Measurements from ENCODE around the gene KCNQ1. TPM values are rescaled to one million over a fixed set of nuclear protein-coding genes. Genes with fewer than 3 reads are reported as not detected.
A peak's percentile ranks its signal among the peaks of the same experiment; 100 is the strongest.

KCNQ1 gene
- total RNA-seq, 5 donors from 2014 or later (not counting 1 experiment from before 2014, with no cell fraction given) = 20.9 to 32.9 (median 24.0) TPM

- no peaks in the 10 kb centered on the region for H3K9me3 Mint-ChIP-seq
- no peak for ATAC-seq (replicated peaks in 1 of 4)
Measured at GRCh38 chr11:2529636-2530035, 84.8 kb downstream of the KCNQ1 start.

DNA sequence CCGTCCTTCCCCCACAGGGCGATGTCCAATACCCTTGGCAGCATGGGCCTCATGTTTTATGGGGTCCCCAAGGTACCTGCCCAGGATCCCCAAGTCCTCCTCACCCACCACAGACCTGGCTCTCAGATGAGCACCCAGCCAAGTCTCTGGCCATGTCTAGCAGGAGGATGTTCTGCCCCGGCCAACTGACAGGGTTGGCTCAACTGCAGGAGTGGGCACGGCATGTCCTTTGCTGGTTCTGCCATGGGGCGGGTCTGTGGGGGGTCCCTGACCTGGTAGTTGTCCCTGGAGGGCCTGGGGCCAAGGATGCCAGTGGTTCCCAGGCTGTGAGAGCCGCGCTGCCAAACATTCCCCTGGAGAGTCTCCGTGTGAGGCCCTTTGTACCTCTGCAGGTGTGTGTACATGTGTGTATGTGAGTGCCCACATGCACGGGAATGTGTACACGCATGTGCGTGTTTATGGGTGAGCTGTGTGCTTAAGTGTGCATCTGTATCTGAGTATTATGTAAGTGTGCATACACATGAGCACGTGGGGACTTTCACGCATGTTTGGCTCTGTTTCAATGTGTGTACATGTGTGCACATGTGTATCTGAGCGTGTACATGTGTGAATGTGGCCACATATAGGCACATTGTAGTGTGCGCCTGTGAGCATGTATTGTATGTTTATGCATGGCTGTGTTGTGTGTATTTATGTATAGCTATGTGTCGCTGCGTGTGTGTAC, 85.5 kb downstream of the KCNQ1 start:
- Mint-ChIP-seq H3K27me3 (no peaks in the 10 kb centered on the region), H3K36me3 (no peaks in the 10 kb centered on the region), H3K4me3 (no peak overlapping the region), H3K27ac (no peak overlapping the region), H3K9me3 (no peaks in the 10 kb centered on the region), H3K4me1 (peaks cover 45 to 47% (median 47%) of the 10 kb centered on the region in 3 donors)
- DNase-seq = no peak
- ChIA-PET POLR2A (no interaction called here), CTCF (interaction anchor here (0.5 to 2.9 kb wide), 8 partner anchors 87 to 1884 kb away, joined by 3 to 16 read pairs (median 6); partner anchors contain the start of gene TSSC4 (in 1 of the 2))
- WGBS (ENCODE audit: insufficient coverage) = 89% methylated on average over 15 of the region's 17 CpGs
- Histone ChIP-seq H3K36me3 (ENCODE audit: control insufficient read depth in 2 of 2, extremely low read depth in 1 of 2, insufficient read depth in 1 of 2, low read length in 1 of 2) (peaks cover 0 to 9% of the 10 kb centered on the region in 2 donors), H3K27me3 (replicated peaks in 1 of 2; ENCODE audit: control insufficient read depth in 2 of 2, extremely low read depth in 1 of 2, insufficient read depth in 2 of 2, low read length in 1 of 2) (peaks cover 0 to 28% of the 10 kb centered on the region in 2 experiments), H3K4me3 (ENCODE audit: control insufficient read depth in 1 of 2, extremely low read depth in 1 of 2, low read length in 1 of 2) (no peak overlapping the region), H3K4me1 (ENCODE audit: control insufficient read depth in 1 of 2, extremely low read depth in 1 of 2, insufficient read depth in 2 of 2, low read length in 2 of 2) (peaks cover 16 to 47% of the 10 kb centered on the region in 2 experiments), H3K9me3 (no peaks in the 10 kb centered on the region), H3K27ac (ENCODE audit: low read length) (no peak overlapping the region)
- ATAC-seq (replicated peaks in 1 of 4) = no peak

More at GRCh38 chr11:2529636-2530035, 84.8 kb downstream of the KCNQ1 start:
- no peak for DNase-seq
- Histone ChIP-seq H3K9me3 (no peaks in the 10 kb centered on the region), H3K27me3 (replicated peaks in 1 of 2; ENCODE audit: control insufficient read depth in 2 of 2, extremely low read depth in 1 of 2, insufficient read depth in 2 of 2, low read length in 1 of 2) (peaks cover 0 to 23% of the 10 kb centered on the region in 2 experiments), H3K36me3 (ENCODE audit: control insufficient read depth in 2 of 2, extremely low read depth in 1 of 2, insufficient read depth in 1 of 2, low read length in 1 of 2) (peaks cover 0 to 9% of the 10 kb centered on the region in 2 donors), H3K4me3 (ENCODE audit: control insufficient read depth in 1 of 2, extremely low read depth in 1 of 2, low read length in 1 of 2) (no peak overlapping the region), H3K27ac (ENCODE audit: low read length) (no peak overlapping the region), H3K4me1 (ENCODE audit: control insufficient read depth in 1 of 2, extremely low read depth in 1 of 2, insufficient read depth in 2 of 2, low read length in 2 of 2) (peaks cover 16 to 51% of the 10 kb centered on the region in 2 experiments)
- no peak overlapping the region for H3K27ac Mint-ChIP-seq
- CTCF ChIA-PET = interaction anchor here in 1 of 2 donors (0.6 kb wide), 1 partner anchor 129 kb away, joined by 5 read pairs; the partner anchor contains the start of gene TSSC4
- H3K4me1 Mint-ChIP-seq = peaks cover 52 to 54% (median 54%) of the 10 kb centered on the region in 3 donors
- H3K4me3 Mint-ChIP-seq = no peak overlapping the region
- no peaks in the 10 kb centered on the region for H3K27me3 Mint-ChIP-seq
- H3K36me3 Mint-ChIP-seq = no peaks in the 10 kb centered on the region
- WGBS (ENCODE audit: insufficient coverage) = 98% methylated on average over 9 of the region's 14 CpGs
- POLR2A ChIA-PET = no interaction called here

- ATAC-seq (replicated peaks in 1 of 4) (no peak), DNase-seq (peak in 1 of 35 experiments; percentile 3)
- Mint-ChIP-seq H3K27me3 (no peaks in the 10 kb centered on the region), H3K27ac (no peak overlapping the region), H3K36me3 (no peaks in the 10 kb centered on the region), H3K9me3 (no peaks in the 10 kb centered on the region), H3K4me1 (peaks cover 40 to 42% (median 42%) of the 10 kb centered on the region in 3 donors), H3K4me3 (no peak overlapping the region)
- Histone ChIP-seq H3K27ac (ENCODE audit: low read length) (no peak overlapping the region), H3K4me3 (ENCODE audit: control insufficient read depth in 1 of 2, extremely low read depth in 1 of 2, low read length in 1 of 2) (no peak overlapping the region), H3K36me3 (ENCODE audit: control insufficient read depth in 2 of 2, extremely low read depth in 1 of 2, insufficient read depth in 1 of 2, low read length in 1 of 2) (peaks cover 0 to 9% of the 10 kb centered on the region in 2 donors), H3K9me3 (no peaks in the 10 kb centered on the region), H3K4me1 (ENCODE audit: control insufficient read depth in 1 of 2, extremely low read depth in 1 of 2, insufficient read depth in 2 of 2, low read length in 2 of 2) (peaks cover 16 to 41% of the 10 kb centered on the region in 2 experiments), H3K27me3 (replicated peaks in 1 of 2; ENCODE audit: control insufficient read depth in 2 of 2, extremely low read depth in 1 of 2, insufficient read depth in 2 of 2, low read length in 1 of 2) (peaks cover 0 to 31% of the 10 kb centered on the region in 2 experiments)
- ChIA-PET CTCF (interaction anchor here (0.8 to 2.9 kb wide), 8 partner anchors 88 to 560 kb away, joined by 3 to 16 read pairs (median 5); no protein-coding TSS in a partner anchor), POLR2A (no interaction called here)
- 87% methylated on average over 10 of the region's 10 CpGs for WGBS (ENCODE audit: insufficient coverage)
Measured at GRCh38 chr11:2530855-2531200, 86.0 kb downstream of the KCNQ1 start.

DNA sequence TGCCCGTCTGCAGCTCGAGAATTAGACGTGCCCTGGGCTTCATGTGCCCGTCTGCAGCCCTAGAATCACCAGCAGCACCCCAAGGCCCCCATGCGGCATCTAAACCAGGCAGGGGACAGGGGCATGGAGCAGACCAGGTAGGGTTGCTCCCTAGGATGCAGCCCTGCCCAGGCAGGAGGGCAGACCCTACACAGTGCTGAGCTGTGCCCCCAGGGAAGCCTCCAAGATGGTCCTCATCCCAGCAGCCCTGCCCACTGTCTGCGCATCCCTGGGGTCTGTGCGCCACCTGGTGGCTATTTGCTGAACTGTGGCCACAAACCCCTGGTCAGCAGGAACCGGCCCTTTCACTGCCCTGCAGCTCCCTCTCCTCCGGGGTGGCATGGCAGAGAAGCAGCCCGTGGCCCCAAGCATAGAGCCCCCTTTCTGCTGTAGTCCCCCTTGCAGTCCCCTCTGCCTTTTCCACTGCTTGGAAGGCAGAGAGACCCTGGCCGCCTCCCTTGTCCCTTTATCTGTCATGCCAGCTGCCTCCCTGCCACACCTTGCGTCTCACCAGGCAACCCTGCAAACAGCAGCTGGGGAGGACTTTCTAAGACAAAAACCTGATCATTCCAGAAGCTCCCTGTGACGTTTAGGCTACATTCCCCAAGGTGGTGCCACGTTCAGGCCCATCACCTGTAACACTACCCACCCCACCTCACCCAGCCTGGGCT, 86.6 kb downstream of the KCNQ1 start:
- Histone ChIP-seq H3K27me3 (replicated peaks in 1 of 2; ENCODE audit: control insufficient read depth in 2 of 2, extremely low read depth in 1 of 2, insufficient read depth in 2 of 2, low read length in 1 of 2) (peaks cover 0 to 30% of the 10 kb centered on the region in 2 experiments), H3K9me3 (no peaks in the 10 kb centered on the region), H3K4me1 (ENCODE audit: control insufficient read depth in 1 of 2, extremely low read depth in 1 of 2, insufficient read depth in 2 of 2, low read length in 2 of 2) (peaks cover 12 to 35% of the 10 kb centered on the region in 2 experiments), H3K4me3 (ENCODE audit: control insufficient read depth in 1 of 2, extremely low read depth in 1 of 2, low read length in 1 of 2) (no peak overlapping the region), H3K36me3 (ENCODE audit: control insufficient read depth in 2 of 2, extremely low read depth in 1 of 2, insufficient read depth in 1 of 2, low read length in 1 of 2) (peaks cover 0 to 9% of the 10 kb centered on the region in 2 donors), H3K27ac (ENCODE audit: low read length) (no peak overlapping the region)
- POLR2A ChIA-PET = interaction anchor here in 1 of 2 donors (0.5 kb wide), 1 partner anchor 458 kb away, joined by 4 read pairs; no protein-coding TSS in a partner anchor
- 46% methylated on average over 14 of the region's 14 CpGs for WGBS (ENCODE audit: insufficient coverage)
- Mint-ChIP-seq H3K4me3 (no peak overlapping the region), H3K27ac (no peak overlapping the region), H3K4me1 (peaks cover 34 to 36% (median 36%) of the 10 kb centered on the region in 3 donors), H3K36me3 (no peaks in the 10 kb centered on the region), H3K27me3 (no peaks in the 10 kb centered on the region), H3K9me3 (no peaks in the 10 kb centered on the region)
- ATAC-seq (replicated peaks in 1 of 4) (peak; percentile 25 to 35 (median 33)), DNase-seq (peak in 32 of 35 experiments; percentile 19 to 76 (median 56))
- CTCF ChIA-PET = interaction anchor here (0.6 to 3.5 kb wide), 13 partner anchors 88 to 560 kb away, joined by 3 to 32 read pairs (median 6); partner anchors contain the start of genes C11orf21 (in 1 of the 2), PHLDA2 (in 1 of the 2) and TSPAN32 (in 1 of the 2)

DNA sequence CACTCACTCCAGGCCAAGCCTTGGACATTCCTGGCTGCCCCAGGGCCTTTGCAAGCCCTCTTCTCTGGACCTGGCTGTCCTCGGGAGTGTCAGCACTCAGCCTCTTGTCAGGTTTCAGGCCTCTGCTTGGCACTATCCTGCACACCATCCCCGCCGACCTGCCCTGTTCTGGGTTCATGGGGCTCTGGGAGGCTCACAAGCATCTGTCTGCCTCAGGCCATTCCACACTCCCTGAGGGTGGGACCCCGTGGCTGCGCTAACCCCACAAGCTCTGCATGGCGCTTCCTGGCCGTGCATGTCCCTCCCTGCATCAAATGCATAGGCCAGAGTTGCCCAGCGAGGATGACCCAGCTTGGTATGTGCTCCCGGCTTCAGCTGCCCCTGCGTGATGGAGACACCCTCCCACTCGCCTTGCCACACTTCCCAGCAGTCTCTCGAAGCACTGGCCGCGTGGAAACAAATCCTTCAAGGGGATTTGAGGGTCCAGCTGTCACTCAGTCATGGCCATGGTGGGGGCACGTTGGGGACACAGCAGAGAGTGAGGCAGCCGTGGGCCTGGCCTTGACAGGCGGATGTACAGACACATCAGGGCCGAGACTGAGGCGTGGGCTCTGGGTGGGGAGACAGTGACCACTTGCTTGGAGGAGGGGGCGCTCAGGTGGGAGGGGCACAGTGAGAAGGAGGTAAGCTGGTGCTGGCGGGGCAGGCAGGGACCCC, 87.3 kb downstream of the KCNQ1 start:
- Mint-ChIP-seq H3K9me3 (no peaks in the 10 kb centered on the region), H3K36me3 (no peaks in the 10 kb centered on the region), H3K4me3 (peak overlapping the region in 1 of 3 donors; percentile 80), H3K27me3 (no peaks in the 10 kb centered on the region), H3K4me1 (peaks cover 28 to 30% (median 28%) of the 10 kb centered on the region in 3 donors), H3K27ac (no peak overlapping the region)
- CTCF ChIA-PET = interaction anchor here (0.6 to 3.5 kb wide), 18 partner anchors 57 to 559 kb away, joined by 3 to 32 read pairs (median 6); partner anchors contain the start of genes C11orf21 (in 1 of the 2), PHLDA2 (in 1 of the 2) and TSPAN32 (in 1 of the 2)
- ATAC-seq (replicated peaks in 1 of 4) (no peak), DNase-seq (peak in 3 of 35 experiments; percentile 3 to 21 (median 13))
- Histone ChIP-seq H3K4me1 (ENCODE audit: control insufficient read depth in 1 of 2, extremely low read depth in 1 of 2, insufficient read depth in 2 of 2, low read length in 2 of 2) (peaks cover 8 to 28% of the 10 kb centered on the region in 2 experiments), H3K4me3 (ENCODE audit: control insufficient read depth in 1 of 2, extremely low read depth in 1 of 2, low read length in 1 of 2) (no peak overlapping the region), H3K36me3 (ENCODE audit: control insufficient read depth in 2 of 2, extremely low read depth in 1 of 2, insufficient read depth in 1 of 2, low read length in 1 of 2) (peaks cover 0 to 9% of the 10 kb centered on the region in 2 donors), H3K9me3 (no peaks in the 10 kb centered on the region), H3K27me3 (replicated peaks in 1 of 2; ENCODE audit: control insufficient read depth in 2 of 2, extremely low read depth in 1 of 2, insufficient read depth in 2 of 2, low read length in 1 of 2) (peaks cover 0 to 30% of the 10 kb centered on the region in 2 experiments), H3K27ac (ENCODE audit: low read length) (no peak overlapping the region)
- POLR2A ChIA-PET = interaction anchor here in 1 of 2 donors (0.5 kb wide), 1 partner anchor 457 kb away, joined by 4 read pairs; no protein-coding TSS in a partner anchor
- WGBS (ENCODE audit: insufficient coverage) = 78% methylated on average over 21 of the region's 21 CpGs

Data from T-cell (primary cell).